DLD1 (cell line): Measurements from ENCODE around the gene GABRR2.

Source experiments
- in situ Hi-C: cut with HindIII; loops from 2 replicates; pipeline ENCODE4 v1.10.0; 2017; ENCODE audit warnings: low sequenced_read_pairs

Gene GABRR2

GRCh38 chr6:89315249-89315885 is at the start of gene GABRR2:
TSS of gene GABRR2 (minus strand) at chr6:89315299. CDS start at chr6:89315165, 134 bp downstream.
- in situ Hi-C loops: no loop called here

GRCh38 chr6:89364586-89364985 is 49.5 kb upstream of the GABRR2 start:
- in situ Hi-C loops: no loop called here

- in situ Hi-C loops: no loop called here
These were observed 46.1 kb upstream of the GABRR2 start for GRCh38 chr6:89361171-89361570.

GRCh38 chr6:89360415-89360999 is 45.4 kb upstream of the GABRR2 start:
- in situ Hi-C loops: no loop called here

- in situ Hi-C loops: no loop called here
These were observed 44.5 kb upstream of the GABRR2 start for GRCh38 chr6:89359561-89359960.

- in situ Hi-C loops: no loop called here
These were observed 42.3 kb upstream of the GABRR2 start for GRCh38 chr6:89357390-89357789.

GRCh38 chr6:89356642-89357170 is 41.6 kb upstream of the GABRR2 start:
- in situ Hi-C loops: no loop called here

- in situ Hi-C loops: no loop called here
These were observed 40.6 kb upstream of the GABRR2 start for GRCh38 chr6:89355511-89356194.

- in situ Hi-C loops: no loop called here
These were observed 38.7 kb upstream of the GABRR2 start for GRCh38 chr6:89353702-89354392.

- in situ Hi-C loops: no loop called here
These were observed 38.0 kb upstream of the GABRR2 start for GRCh38 chr6:89353118-89353556.

- in situ Hi-C loops: no loop called here
These were observed 37.4 kb upstream of the GABRR2 start, which contains the start of gene UBE2J1 for GRCh38 chr6:89352278-89353117. TSS of gene UBE2J1 (minus strand) at chr6:89352722. CDS start at chr6:89352569, 153 bp downstream.

GRCh38 chr6:89351671-89352277 is 36.7 kb upstream of the GABRR2 start:
- in situ Hi-C loops: no loop called here

- in situ Hi-C loops: no loop called here
These were observed 35.3 kb upstream of the GABRR2 start for GRCh38 chr6:89350281-89350966.

GRCh38 chr6:89348372-89348771 is 33.3 kb upstream of the GABRR2 start:
- in situ Hi-C loops: no loop called here

GRCh38 chr6:89347825-89348224 is 32.7 kb upstream of the GABRR2 start:
- in situ Hi-C loops: no loop called here

GRCh38 chr6:89346433-89346832 is 31.3 kb upstream of the GABRR2 start:
- in situ Hi-C loops: no loop called here

GRCh38 chr6:89339565-89339964 is 24.5 kb upstream of the GABRR2 start:
- in situ Hi-C loops: no loop called here

- in situ Hi-C loops: no loop called here
These were observed 20.1 kb upstream of the GABRR2 start for GRCh38 chr6:89335164-89335563.

GRCh38 chr6:89330910-89331309 is 15.8 kb upstream of the GABRR2 start:
- in situ Hi-C loops: no loop called here
